K562 (cell line): ENCODE data around the gene TEAD4. TPM values are rescaled to one million over a fixed set of nuclear protein-coding genes. Genes with fewer than 3 reads are reported as not detected.

Experiments
- ATAC-seq: fragments of 200-7000 bp; cut with Tn5 transposase; 3 replicates; pipeline ENCODE4 v1.9.1; 2020; ENCODE audit warnings: moderate library complexity
- BruUV-seq: library from RNA; stranded (reverse); fragments of 400-500 nt; replicated peaks from 2 replicates; lab custom pipeline; 2021; lab: Mats Ljungman, UMichigan
- CTCF ChIA-PET: fragments of 300-600 bp; formaldehyde crosslinking; extraction: SDS; loops from one replicate; lab custom pipeline; 2021; ENCODE audit warnings: low intra/inter-chr PET ratio; lab: Yijun Ruan, JAX
- POLR2A ChIA-PET: fragments of 300-600, 350-650 bp; sonication (Branson Sonifier 250); formaldehyde crosslinking; extraction: SDS; loops from one replicate; lab custom pipeline; 2021; ENCODE audit warnings: antibody characterized with exemption, inconsistent platforms; lab: Yijun Ruan, JAX
- DNase-seq, 4 experiments: peaks; one replicate each; pipeline versions ENCODE4 v3.0.0 to v3.0.0-alpha.2; 2011 to 2018; ENCODE audit warnings: low spot score in 3 of 4, mixed read lengths in 3 of 4; ENCODE audit errors: extremely low read depth in 1 of 4
- FAIRE-seq: peaks from 2 replicates; lab custom pipeline; 2011; peaks lifted over from hg19 to GRCh38; lab: Jason Lieb, UNC
- H2AFZ ChIP-seq: 2 replicates; pipeline ENCODE4 v1.6.0; 2011; ENCODE audit warnings: low read depth, low read length, control low read depth, inconsistent platforms
- H3K27ac ChIP-seq: fragments of 200-600 bp; 3 replicates; pipeline ENCODE4 v1.8.0; 2011; ENCODE audit warnings: low read depth, mild to moderate bottlenecking, control low read depth, inconsistent platforms, low read length, moderate library complexity, mixed read lengths; ENCODE audit errors: extremely low read depth
- H3K27me3 ChIP-seq, 2 experiments: fragments of 300-600 bp in 1 of 2; 2 replicates in 1 of 2; 3 replicates in 1 of 2; pipeline versions ENCODE4 v1.6.0 to v1.8.0; 2011; ENCODE audit warnings: inconsistent platforms in 2 of 2, low read length in 2 of 2, mild to moderate bottlenecking in 1 of 2, mixed read lengths in 1 of 2, moderate library complexity in 1 of 2; ENCODE audit not compliant: control insufficient read depth in 2 of 2, insufficient read depth in 2 of 2
- H3K36me3 ChIP-seq: fragments of 300-600 bp; 3 replicates; pipeline ENCODE4 v1.8.0; 2011; ENCODE audit warnings: mild to moderate bottlenecking, low read length, inconsistent platforms; ENCODE audit not compliant: control insufficient read depth, insufficient read depth
- H3K4me1 ChIP-seq, 2 experiments: fragments of 200-600 bp in 1 of 2; replicated peaks in 1 of 2; 2 replicates in 1 of 2; 3 replicates in 1 of 2; pipeline versions ENCODE4 v1.5.1 to v1.8.0; 2011; ENCODE audit warnings: inconsistent platforms in 2 of 2, low read length in 2 of 2, mild to moderate bottlenecking in 1 of 2, mixed read lengths in 1 of 2, moderate library complexity in 1 of 2; ENCODE audit not compliant: control insufficient read depth in 2 of 2, insufficient read depth in 2 of 2
- H3K4me2 ChIP-seq: 2 replicates; pipeline ENCODE4 v1.6.1; 2011; ENCODE audit warnings: low read length, control low read depth, inconsistent platforms, mixed read lengths; ENCODE audit not compliant: insufficient read depth
- H3K4me3 ChIP-seq: fragments of 200-600 bp; sonication (generic), shearing (Covaris generic); 2 replicates; pipeline ENCODE4 v1.5.1; 2016; ENCODE audit warnings: control low read depth, inconsistent platforms
- H3K79me2 ChIP-seq: fragments of 200-600 bp; 3 replicates; pipeline ENCODE4 v1.8.0; 2011; ENCODE audit warnings: low read length, inconsistent platforms; ENCODE audit not compliant: control insufficient read depth, insufficient read depth
- H3K9ac ChIP-seq, 2 experiments: 2 replicates each; pipeline versions ENCODE4 v1.6.0 to v1.6.1; 2011; ENCODE audit warnings: low read depth in 2 of 2, low read length in 2 of 2, control low read depth in 1 of 2, inconsistent platforms in 1 of 2, mild to moderate bottlenecking in 1 of 2, mixed read lengths in 1 of 2; ENCODE audit not compliant: insufficient read depth in 1 of 2
- H3K9me1 ChIP-seq: one replicate; pipeline ENCODE4 v1.6.0; 2011; ENCODE audit warnings: inconsistent platforms, mild to moderate bottlenecking, low read length, moderate library complexity; ENCODE audit not compliant: control insufficient read depth, insufficient read depth
- H3K9me3 ChIP-seq: replicated peaks from 2 replicates; pipeline ENCODE4 v1.5.1; 2011; ENCODE audit warnings: low read depth, low read length, inconsistent platforms; ENCODE audit not compliant: control insufficient read depth, insufficient read depth
- H4K20me1 ChIP-seq: replicated peaks from 2 replicates; pipeline ENCODE4 v1.6.1; 2011; ENCODE audit warnings: low read length, inconsistent platforms, mixed read lengths; ENCODE audit not compliant: control insufficient read depth, insufficient read depth
- ARID2 ChIP-seq: fragments of 450-650 bp; IDR thresholded peaks from 2 replicates; pipeline ENCODE4 v1.6.1; 2017; ENCODE audit warnings: antibody characterized with exemption, mild to moderate bottlenecking
- CAMTA2 ChIP-seq: fragments of 250-450 bp; sonication (Bioruptor Pico); conservative IDR thresholded peaks from 2 replicates; pipeline ENCODE4 v1.5.1; 2022
- CEBPZ ChIP-seq: fragments of 150-350 bp; IDR thresholded peaks from 2 replicates; pipeline ENCODE4 v1.6.1; 2014; ENCODE audit warnings: low read depth, mild to moderate bottlenecking, low read length, borderline replicate concordance
- CREB1 ChIP-seq, 2 experiments: sonication (generic) in 1 of 2; formaldehyde crosslinking in 1 of 2; IDR thresholded peaks; 2 replicates each; pipeline versions ENCODE4 v1.6.1 to v1.8.0; 2012 to 2022; ENCODE audit warnings: inconsistent platforms in 1 of 2, mild to moderate bottlenecking in 1 of 2, missing genetic modification reagents in 1 of 2, moderate library complexity in 1 of 2
- E2F5 ChIP-seq: sonication (generic); formaldehyde crosslinking; IDR thresholded peaks from 2 replicates; pipeline ENCODE4 v1.8.0; 2022; ENCODE audit warnings: mild to moderate bottlenecking, missing genetic modification reagents
- L3MBTL2 ChIP-seq: fragments of 450-650 bp; IDR thresholded peaks from 2 replicates; pipeline ENCODE4 v1.6.1; 2016; ENCODE audit warnings: mild to moderate bottlenecking, moderate library complexity
- NBN ChIP-seq: fragments of 450-650 bp; IDR thresholded peaks from 2 replicates; pipeline ENCODE4 v1.6.1; 2016; ENCODE audit warnings: low read depth, mild to moderate bottlenecking
- PKNOX1 ChIP-seq: fragments of 450-650 bp; IDR thresholded peaks from 2 replicates; pipeline ENCODE4 v1.6.1; 2016
- PRPF4 ChIP-seq: fragments of 200-400 bp; formaldehyde crosslinking; IDR thresholded peaks from one replicate; pipeline ENCODE4 v1.6.1; 2017; ENCODE audit warnings: low read length, low read depth, mild to moderate bottlenecking; ENCODE audit not compliant: insufficient read depth, poor library complexity, severe bottlenecking
- RB1 ChIP-seq: fragments of 450-650 bp; IDR thresholded peaks from 2 replicates; pipeline ENCODE4 v1.6.1; 2017; ENCODE audit warnings: low read depth, mild to moderate bottlenecking
- SMARCE1 ChIP-seq: fragments of 450-650 bp; IDR thresholded peaks from 2 replicates; pipeline ENCODE4 v1.7.1; 2016; ENCODE audit warnings: mild to moderate bottlenecking
- XRCC4 ChIP-seq: IDR thresholded peaks from one replicate; pipeline ENCODE4 v1.6.1; 2011; ENCODE audit not compliant: insufficient read depth, insufficient read length; ENCODE audit errors: extremely low read depth
- ZNF232 ChIP-seq: sonication (generic); formaldehyde crosslinking; IDR thresholded peaks from 2 replicates; pipeline ENCODE4 v1.8.0; 2022; ENCODE audit warnings: mild to moderate bottlenecking, missing genetic modification reagents
- ZNF584 ChIP-seq: fragments of 200-800 bp; sonication (Bioruptor generic); IDR thresholded peaks from 2 replicates; pipeline ENCODE4 v1.6.1; 2016; ENCODE audit warnings: low read depth, mild to moderate bottlenecking, missing genetic modification characterization, missing compliant biosample characterization
- WGBS: fragments of 100-300 bp; shearing (Covaris generic); methylation state at CpG from one replicate; pipeline ENCODE4 v1.1.6; 2016; ENCODE audit warnings: low coverage, mixed read lengths; ENCODE audit not compliant: insufficient coverage; ENCODE audit errors: missing lambda C conversion rate; 5-methylcytosine and 5-hydroxymethylcytosine counted together
- in situ Hi-C: fragments of 300-500 bp; cut with MboI; formaldehyde crosslinking; loops from 4 replicates; pipeline ENCODE4 v1.15.0; 2018; ENCODE audit warnings: inconsistent platforms, mixed read lengths
- intact Hi-C: fragments of 100-400 bp; cut with micrococcal nuclease; formaldehyde crosslinking; loops from 2 replicates; pipeline ENCODE4 v1.14.2; 2022
- polyA plus RNA-seq, 8 experiments: library from polyadenylated mRNA; depleted of rRNA in 4 of 8; stranded (reverse) in 5 of 8; unstranded in 3 of 8; fragments of >200 nt; fragmentation: Nextera tagmentation in 2 of 8; fragmentation: Illumina TruSeq in 1 of 8; extraction: Ambion mirVana in 2 of 8; extraction: Trizol in 1 of 8; gene quantifications; 2 replicates each; pipeline versions ENCODE4 v1.2.1 to v1.2.3, GENCODE V29; 2011 to 2014; ENCODE audit warnings: inconsistent platforms in 1 of 8, missing spikeins in 1 of 8
- total RNA-seq, 7 experiments: library from RNA; depleted of rRNA in 6 of 7; stranded (reverse); fragments of >200 nt in 6 of 7; fragmentation: Illumina TruSeq in 2 of 7; extraction: Trizol in 2 of 7; gene quantifications; 2 replicates each; pipeline versions ENCODE4 v1.2.1 to v1.2.3, GENCODE V29; 2011 to 2021; ENCODE audit warnings: low replicate concordance in 1 of 7

The TEAD4 gene
- total and polyA plus RNA-seq, 9 of the 15 experiments (the other 6 are each of a cell fraction or from before 2014, with no cell fraction given): 0.82 to 40.0 (median 17.0) TPM

GRCh38 chr12:3017281-3017680, 58.1 kb downstream of the TEAD4 start:
- in situ Hi-C loops: no loop called here
- intact Hi-C loops: no loop called here
- no peak overlapping the region for H3K4me2 ChIP-seq
- H3K27ac ChIP-seq: no peak overlapping the region
- no peaks in the 10 kb centered on the region for H3K9me1 ChIP-seq
- no peaks in the 10 kb centered on the region for H3K27me3 ChIP-seq
- no peaks in the 10 kb centered on the region for H4K20me1 ChIP-seq
- CTCF ChIA-PET: no interaction called here
- ATAC-seq (no peak), FAIRE-seq (no peak), DNase-seq (no peak)
- H2AFZ ChIP-seq: no peak overlapping the region
- H3K79me2 ChIP-seq: no peaks in the 10 kb centered on the region
- TF ChIP-seq L3MBTL2 (no peak), CAMTA2 (CRISPR knock-in tag) (no peak), E2F5 (CRISPR knock-in tag) (no peak), ARID2 (no peak), PRPF4 (no peak), XRCC4 (no peak), ZNF232 (no peak), CREB1 (IDR thresholded peaks at IDR 0.05) (no peak), CREB1 (CRISPR knock-in tag; IDR thresholded peaks at IDR 0.05) (no peak), RB1 (no peak), ZNF584 (no peak), NBN (no peak), PKNOX1 (no peak), SMARCE1 (no peak), CEBPZ (no peak)
- POLR2A ChIA-PET: interaction anchor here (0.7 kb wide), 1 partner anchor 14 kb away, joined by 4 read pairs; no protein-coding TSS in a partner anchor
- WGBS: 100% methylated on average over 3 of the region's 11 CpGs
- peaks cover 0 to 5% of the 10 kb centered on the region in 2 experiments; a peak in 1 of 5 replicates for H3K4me1 ChIP-seq
- peaks cover 42% of the 10 kb centered on the region; the same call in 2 of the 3 replicates for H3K36me3 ChIP-seq
- H3K4me3 ChIP-seq: no peak overlapping the region
- no peak overlapping the region; a peak in 1 of 4 replicates for H3K9ac ChIP-seq
- BruUV-seq: no TSS peak
- no peaks in the 10 kb centered on the region for H3K9me3 ChIP-seq
